NCI-H1436 (cell line): ENCODE results near the gene PODN.

Source experiments
- DNase-seq: peaks from one replicate; lab custom pipeline; 2025; lab: John Stamatoyannopoulos, UW

The PODN gene

DNA sequence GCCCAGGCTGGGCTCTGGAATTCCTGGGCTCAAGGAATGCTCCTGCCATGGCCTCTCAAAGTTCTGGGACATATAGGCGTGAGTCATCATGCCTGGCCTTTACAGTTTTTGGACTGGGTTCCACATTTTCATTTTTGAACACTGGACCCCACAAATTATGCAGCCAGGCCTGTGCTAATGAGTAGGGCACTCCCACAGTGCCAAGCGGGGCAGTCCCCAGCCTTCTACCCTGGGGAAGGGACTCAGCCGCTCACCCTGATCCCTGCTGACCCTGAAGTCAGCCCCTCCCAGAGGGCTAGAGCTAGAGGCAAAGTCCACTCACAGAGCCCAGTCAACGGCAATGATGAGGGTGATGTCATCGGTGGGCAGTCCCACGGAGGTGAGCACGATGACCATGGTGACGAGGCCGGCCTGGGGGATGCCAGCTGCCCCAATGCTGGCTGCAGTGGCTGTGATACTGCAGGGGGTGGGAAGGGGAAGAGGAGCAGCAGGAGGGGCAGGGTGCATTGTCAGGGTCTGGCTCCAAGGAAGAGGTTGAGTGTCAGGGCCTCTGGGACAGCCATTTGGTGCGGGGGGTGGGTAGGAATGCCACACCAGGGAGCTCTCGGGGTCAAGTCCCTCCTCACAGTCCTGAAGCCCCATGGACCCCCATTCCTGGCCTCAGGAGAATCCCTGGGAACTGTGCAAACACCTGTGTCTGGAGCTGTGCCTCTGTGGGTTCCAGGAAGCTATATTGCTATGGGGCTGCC, 27.6 kb downstream of the PODN start:
- DNase-seq, result no peak

DNA sequence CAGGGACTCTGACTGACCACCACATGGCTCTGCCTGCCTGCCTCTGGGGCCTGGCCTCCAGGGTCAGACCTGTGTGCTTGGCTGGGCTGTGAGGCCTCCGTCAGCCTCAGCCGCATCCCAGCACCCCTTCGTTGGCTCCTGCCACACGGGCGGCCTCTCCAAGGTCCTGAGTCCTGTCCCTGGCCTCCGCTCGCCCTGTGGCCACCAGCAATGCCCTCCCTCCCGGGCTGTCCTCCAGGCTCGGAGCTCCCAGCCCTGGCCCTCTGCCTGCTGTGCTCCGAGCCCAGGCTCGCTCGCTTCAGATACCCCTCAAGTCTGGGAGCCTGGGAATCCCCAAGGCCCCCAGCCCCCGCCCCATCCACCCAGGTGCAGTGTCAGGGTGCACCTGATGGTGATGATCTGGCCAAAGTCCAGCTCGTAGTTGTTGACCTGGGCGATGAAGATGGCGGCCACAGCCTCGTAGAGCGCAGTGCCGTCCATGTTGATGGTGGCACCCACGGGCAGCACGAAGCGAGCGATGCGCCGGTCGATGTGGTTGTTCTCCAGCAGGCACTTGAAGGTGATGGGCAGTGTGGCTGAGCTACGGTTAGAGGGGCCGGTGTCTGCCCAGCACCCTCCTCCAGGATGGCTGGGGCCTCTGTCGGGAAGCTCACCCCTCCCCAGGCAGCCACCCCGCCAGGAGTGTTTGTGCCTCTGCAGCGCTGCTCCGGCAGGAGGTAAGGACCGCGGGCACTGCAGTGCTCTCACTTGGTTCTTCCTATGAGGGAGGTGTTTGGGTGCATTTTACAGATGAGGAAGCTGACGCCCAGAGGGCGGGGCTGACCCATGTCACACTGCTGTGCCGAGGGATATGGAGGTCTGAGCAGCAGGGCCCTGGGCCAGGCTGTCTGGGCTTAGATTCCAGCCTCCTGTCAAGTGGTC, 28.5 kb downstream of the PODN start:
- DNase-seq, result no peak

DNA sequence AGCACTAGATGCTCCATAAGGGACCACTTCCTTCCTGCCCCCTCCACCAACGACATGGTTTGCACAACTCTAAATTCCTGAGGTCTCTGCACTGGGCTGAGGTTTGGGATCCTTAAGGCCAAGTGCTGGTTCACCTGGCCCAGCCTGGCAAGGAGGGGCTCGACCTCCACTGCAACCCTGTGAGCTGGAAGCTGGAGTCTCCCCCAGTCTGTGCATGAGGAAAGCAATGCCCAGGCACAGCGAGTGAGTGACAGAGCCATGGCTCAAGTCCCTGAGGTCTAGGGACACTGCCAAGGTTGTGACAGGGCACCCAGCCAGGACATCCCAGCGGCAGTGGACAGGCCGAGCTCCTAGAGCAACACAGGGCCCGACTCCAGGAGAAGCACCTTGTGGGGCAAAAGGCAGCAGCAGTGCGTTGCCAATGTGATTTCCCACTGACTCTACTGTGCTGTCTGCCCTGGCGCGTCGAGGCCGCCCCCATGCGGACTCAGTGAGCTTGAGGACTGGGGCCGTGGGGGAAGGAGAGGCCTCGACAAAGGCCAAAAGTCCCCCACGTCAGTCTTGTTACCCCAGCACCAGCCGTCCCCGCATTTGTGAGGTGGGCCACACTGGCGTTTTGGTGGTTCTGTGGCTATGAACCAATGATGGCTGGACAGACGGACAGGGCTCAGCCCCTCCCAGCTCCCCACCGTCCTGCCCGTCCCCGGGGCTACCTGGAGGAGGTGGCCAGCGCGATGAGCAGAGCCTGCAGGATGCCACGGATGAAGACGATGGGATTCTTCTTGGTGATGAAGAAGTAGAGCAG, 30.0 kb downstream of the PODN start:
- no peak for DNase-seq

DNA sequence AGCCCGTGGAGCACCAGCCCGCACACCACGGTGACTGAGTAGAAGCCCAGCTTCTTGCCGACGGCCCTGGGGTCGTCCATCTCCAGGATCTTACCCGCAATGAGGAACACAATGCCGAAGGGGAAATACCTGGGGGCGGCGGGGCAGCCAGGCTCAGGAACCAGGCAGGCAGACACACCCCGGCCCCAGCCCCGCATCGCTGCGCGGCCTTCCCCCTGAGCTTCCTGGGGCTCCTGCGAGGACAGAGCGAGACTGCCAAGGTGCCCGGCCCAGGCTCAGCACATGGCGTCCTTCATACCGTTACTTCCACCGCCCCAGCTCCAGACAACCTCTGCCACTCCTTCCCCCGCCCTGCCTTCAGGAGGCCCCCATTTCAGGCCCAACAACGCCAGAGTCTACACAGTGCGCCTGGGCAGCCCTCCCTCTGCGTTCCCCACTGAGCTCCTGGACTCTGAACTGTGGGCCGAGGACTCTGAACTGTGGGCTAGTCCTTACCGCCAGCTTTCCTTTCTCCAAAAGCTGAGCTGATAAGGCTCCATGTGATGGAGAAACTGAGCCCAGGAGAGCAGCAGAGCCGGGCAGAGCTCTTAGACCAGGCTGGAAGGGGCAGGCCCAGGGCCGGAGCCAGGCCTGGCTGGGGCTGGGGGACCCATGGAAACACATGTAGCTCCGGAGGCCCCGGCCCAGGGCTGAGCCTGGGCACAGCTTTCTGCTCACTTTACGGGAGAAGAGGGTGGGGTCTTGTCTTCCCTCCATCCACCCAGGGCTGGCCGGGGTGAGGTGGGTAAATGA, 30.8 kb downstream of the PODN start:
- no peak for DNase-seq

DNA sequence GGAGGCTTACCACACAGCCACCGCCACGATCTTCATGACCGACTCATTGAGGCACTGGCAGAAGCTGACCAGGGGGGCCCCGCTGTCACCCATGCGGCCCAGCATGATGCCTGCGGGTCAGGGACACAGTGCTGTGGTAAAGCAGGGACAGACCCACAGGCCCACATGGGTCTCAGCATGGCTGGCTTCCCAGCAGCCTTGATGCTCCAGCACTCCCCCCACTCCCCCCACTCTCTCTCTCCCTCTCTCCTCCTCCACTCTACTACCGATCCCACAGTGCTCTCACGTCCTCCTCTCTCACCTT, 31.4 kb downstream of the PODN start:
- no peak for DNase-seq

DNA sequence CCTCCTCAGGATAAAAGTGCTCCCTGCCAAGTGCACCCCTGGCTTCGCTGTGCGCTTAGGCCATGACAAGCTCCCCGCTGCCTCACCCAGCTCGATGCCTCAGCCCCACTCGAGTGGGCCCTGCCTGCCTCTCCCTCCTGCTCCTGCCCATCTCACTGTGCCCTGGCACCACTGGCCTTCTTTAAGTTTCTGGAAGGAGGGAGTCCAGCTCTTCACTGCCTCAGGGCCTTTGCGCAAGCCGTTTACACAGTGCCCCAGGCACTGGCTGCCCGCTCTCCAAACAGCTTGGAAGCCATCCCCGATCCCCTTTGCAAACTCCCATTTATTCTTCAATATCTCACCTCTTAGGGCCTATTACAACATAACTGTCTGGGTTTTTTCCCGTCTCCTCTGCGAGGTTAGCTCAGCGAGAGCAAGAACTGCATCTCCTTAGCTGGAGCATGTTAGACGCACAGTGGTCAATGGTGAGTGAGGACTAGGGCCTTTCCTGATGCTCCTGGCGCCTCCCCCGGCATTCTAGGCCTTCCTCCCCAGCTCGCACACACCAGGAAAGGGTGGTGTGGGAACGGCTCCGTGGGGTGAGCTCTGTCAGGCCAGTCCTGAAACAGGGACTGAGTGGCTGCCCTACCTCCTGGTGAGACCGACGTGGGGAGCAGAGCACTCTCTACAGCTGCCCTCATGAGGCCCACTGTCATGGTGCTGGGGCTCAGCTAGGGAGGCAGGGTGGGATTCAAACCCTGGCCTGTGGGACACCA, 31.9 kb downstream of the PODN start:
- DNase-seq, result no peak

DNA sequence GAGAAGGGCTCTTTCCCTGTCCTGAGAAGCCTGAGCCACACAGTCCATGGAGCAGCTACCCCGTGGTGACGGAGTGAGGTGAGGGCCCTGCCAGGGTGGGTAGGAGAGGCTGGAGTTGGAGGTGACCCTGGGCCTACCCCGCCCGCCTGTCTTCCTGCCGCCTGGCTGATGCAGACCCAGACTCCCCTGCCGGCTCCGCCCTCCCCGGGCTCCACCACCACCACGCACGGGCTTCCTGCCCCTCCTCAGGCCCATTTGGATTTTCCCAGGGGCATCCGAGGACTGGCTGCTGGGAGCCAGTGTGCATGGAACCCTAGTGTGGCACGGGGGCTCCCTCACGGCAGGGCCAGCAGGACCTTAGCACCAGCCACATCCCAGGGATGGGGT, 32.5 kb downstream of the PODN start:
- no peak for DNase-seq

DNA sequence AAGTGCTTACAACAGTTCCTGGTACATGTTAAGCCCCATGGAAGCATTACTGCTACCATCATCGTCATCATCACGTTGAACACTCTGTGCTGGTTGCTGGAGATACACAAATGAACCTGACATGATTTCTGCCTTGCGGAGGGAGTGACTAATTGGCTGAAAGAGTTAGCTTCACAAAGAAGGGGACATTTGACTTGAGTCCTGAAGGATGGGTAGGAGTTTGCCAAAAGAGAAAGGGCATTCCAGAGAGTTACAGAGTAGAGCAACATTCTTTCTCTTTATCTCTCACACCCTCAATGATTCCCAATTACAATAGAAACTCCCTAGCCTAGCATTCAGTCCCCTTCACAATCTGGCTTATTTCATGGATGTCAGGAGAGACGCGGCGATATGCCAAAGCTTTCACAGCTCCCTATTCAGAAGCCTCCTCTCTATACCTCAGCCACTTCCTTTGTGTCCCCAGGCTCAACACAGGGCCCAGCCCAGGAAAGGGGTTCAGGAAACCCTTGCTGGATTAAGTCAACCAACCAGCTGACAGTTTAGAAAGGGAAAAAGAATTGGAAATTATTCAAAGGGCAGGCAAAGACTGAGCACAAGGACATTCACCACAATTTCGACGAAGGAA, 42.4 kb downstream of the PODN start:
- DNase-seq, result no peak

DNA sequence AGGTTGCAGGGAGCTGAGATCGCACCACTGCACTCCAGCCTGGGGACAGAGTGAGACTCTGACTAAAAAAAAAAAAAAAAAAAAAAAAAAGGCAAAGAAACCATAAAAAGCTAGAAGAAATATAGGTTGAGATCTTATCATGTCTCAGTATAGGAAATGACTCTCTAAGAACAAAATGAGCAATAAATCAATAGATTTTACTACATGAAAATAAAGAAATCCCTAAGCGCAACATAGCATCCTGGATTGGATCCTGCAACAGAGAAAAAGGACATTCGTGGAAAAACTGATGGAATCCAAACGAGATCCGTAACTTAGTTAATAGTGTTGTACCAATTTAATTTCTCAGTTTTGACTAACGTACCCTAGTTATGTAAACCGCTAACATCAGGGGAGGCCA, 45.1 kb downstream of the PODN start:
- DNase-seq, result no peak

DNA sequence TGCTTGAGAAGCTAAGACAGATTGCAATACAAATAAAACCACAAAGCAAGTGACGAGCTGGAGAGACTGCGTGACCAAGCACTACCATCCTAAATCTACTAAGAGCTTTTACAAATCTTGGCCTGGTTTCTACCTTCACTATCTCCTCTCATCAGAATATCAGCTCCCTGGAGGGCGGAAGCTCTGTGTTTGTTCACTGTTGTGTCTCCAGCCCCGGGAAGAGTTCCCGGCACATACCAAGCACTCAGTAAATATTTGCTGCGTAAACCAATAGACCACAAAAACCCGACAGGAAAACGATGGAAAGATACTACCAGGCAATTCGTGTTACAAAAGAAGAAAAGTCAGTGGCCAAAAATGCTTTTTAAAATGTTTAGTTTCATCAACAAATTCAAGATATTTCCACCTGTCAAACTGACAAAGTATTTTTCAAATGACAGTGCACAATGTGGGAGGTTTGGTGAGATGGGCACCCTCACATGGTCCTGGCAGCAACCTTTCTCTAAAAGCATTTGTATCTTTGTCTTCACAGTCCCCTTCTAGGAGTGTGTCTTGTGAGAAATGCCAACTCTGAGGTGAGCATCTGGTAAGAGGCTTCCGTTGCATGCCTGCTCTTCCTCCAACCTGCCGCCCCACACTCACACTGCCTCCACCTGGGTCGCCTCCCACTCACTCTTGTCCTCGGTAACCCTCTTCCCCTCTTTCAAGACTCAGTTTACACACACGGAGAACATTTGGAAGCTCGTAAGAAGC, 45.7 kb downstream of the PODN start:
- DNase-seq, result no peak

DNA sequence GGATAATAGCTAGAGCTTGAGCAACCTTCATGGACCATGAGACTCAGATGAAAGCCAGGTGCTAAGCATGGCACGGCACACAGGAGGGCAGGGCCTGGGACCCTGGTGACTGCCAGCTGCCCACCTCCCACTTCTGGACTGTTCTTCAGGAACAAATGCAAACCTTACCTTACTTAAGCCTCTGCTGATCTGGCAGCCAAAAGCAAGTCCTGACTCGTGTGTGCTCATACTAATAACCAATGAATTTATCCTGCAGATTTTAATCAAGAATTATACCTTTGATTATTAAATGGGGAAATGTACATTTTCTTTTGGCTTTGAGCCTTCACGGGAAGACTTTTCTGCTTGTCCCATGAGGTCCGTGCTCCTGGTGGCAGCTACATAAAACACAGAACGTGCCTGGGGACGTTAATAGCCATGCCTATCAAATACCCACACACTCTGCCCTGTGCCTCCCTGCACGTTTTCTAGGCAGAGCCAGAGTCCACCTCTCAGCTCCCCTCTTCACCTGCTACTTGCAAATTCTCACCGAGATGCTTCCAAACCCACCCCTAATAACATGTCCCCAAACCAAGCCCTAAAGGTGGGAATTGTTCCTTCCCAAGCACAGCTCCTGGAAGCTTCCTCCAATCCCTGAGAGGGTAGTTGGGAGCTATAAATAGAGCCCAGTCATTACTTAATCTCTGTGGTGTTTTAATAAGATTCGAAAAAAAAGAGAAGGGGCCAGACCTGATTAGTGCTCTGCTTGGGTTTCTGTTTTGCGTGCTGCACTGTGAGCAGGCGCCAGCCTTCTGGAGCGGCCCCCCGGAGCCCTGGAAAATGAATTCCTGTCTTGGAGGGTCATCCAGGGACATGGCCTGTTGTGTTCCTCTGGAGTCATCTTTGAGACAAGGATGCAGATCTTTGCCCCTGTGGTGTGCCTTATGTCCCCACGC, 46.9 kb downstream of the PODN start:
- DNase-seq, result no peak

DNA sequence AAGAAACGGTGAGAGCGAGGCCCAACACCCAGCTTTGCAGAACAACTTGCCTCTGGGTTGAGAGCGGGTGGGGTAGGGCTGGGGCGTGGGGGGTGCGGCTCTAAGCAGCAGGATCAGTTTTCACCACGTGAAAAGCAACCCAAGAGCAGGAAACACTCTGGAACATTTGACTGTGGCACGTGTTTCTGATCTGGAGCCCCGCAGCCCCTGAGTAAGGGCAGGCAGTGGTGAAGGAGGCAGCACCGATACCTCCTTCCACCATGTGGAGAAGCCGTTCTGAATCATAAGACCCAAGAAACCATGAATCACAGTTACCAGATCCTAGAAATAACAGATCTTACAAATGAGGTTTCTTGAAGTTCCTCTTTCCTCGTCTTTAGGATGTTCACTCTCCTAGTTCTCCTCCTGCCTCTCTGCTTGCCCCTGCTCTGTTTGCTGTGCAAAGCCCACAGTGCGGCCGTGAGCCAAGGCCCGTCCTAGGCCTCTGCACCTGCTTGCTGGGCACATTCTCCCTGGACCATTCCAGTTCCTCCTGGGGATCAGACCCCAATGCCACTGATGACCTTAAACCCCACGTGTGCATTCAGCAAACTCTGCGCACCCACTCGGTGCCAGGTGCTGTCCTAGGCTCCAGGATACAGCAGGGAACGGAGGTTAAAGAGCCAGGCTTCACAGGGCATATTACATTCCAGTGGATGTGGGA, 48.5 kb downstream of the PODN start:
- no peak for DNase-seq

DNA sequence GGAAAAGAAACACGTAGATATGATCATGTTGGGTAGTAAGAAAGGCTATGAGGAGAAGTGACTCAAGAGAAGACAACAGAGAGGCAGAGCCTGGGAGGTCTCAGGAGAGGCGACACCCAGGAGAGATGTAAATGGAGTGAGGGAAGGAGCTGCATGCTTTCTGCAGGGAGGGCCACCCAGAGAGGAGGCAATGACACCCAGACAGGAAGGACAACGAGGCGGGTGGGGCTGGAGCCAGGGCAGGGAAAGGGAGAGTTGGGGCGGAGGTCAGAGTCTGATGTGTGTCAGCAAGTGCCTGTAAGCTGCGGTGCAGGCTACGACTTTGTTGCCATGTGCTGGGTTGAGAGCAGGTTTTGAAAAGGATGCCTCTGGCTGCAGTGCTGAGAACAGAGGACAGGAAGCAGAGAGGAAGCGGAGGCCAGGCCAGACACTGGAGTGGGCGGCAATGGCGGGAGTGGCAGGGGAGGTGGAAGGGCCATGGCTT, 49.1 kb downstream of the PODN start:
- no peak for DNase-seq

DNA sequence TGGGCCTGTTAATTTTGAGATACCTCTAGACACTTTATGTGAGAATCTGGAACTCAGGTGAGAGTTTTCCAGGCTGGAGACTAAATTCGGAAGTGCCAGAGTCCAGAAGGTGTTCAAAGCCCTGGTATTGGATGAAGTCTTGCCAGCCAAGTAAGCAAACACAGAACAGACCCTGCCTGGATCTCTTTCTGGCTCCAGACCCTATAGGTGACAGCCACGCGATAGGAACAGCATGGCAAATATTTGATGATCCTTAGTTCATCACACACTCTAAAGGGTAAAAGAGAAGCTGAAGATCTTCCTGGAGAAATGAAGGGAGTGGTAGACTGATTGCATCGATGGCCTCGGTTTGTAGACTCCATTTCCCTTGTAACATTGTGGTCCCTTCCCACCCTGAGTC, 49.7 kb downstream of the PODN start:
- DNase-seq, result no peak

DNA sequence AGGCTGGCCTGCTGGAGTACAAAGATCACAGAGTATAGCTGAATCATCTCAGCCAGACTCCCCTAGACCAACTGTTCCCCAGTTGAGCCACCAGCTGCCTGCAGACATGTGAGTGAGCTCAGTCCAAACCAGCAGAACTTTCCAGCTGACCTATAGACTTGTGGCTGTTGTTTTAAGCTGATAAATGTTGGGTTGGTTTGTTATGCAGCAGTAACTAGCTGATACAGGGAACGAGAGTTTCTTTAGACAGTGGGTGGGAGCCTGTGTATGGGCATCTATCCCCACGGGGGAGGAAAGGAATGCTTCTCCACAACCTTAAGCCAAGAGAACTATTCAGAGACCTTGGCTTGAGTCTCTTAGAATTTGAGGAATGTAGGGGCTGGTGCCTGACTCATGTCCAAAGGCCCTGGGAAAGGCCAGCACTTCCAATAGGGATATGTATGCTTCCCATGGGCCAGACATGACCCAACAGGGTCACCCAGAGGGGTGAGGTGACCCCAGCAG, 50.3 kb downstream of the PODN start:
- DNase-seq, result no peak

DNA sequence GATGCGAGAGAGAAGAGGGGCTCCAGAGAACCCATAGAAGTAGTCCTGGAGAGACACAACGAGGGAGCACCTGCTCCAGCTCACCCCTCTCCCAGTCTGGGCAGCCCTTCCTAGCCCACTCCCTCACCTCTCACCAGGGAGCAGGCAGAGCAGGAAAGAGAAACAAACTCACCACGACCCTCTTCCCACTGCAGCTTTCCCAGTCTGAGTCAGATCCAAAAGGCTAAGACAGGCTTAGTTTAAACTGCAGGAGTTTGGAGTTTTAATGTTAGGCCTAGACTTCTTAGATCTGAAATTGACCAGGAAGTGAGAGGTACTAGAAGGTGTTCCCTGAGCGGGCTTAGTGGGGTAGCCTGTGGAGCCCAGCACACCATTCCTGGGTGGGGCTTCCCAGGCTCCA, 50.8 kb downstream of the PODN start:
- DNase-seq, result no peak

DNA sequence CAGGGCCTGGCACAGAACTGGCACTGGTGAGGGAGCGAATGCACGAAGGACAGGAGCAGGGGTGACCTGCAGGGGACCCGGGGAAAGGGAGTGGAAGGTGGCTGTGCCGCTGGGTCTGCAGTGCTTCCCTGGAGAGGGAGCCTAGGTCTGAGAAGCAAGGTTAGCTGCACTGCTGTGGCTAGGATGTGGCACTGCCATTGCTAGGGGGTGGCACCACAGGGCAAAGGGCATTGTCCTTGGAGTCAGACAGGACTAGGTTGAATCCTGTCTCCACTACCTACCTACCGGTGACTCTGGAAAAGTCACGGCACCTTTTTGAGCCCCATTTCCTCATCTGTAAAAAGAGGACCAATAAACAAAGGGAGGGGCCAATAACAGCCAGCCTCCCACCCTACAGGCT, 52.1 kb downstream of the PODN start:
- no peak for DNase-seq
